A549 (cell line): ENCODE data around the gene MRPL12. TPM values are rescaled to one million over a fixed set of nuclear protein-coding genes. Genes with fewer than 3 reads are reported as not detected.

Experiments used
- BCL3 ChIP-seq: fragments of >200 bp; sonication (Bioruptor Twin); formaldehyde crosslinking; IDR thresholded peaks from 3 replicates; pipeline ENCODE4 v1.6.1; 2016
- BHLHE40 ChIP-seq: IDR thresholded peaks from 2 replicates; pipeline ENCODE4 v1.6.1; 2012; ENCODE audit warnings: low read depth, low read length, inconsistent platforms
- CBX2 ChIP-seq: fragments of 200-600 bp; sonication (generic); IDR thresholded peaks from 2 replicates; pipeline ENCODE4 v1.6.1; 2016; ENCODE audit warnings: low read depth, mild to moderate bottlenecking, borderline replicate concordance
- CBX8 ChIP-seq: fragments of 200-600 bp; sonication (generic); IDR thresholded peaks from 2 replicates; pipeline ENCODE4 v1.6.1; 2016
- EHMT2 ChIP-seq: fragments of 200-600 bp; sonication (generic); IDR thresholded peaks from 2 replicates; pipeline ENCODE4 v1.6.1; 2016; ENCODE audit warnings: antibody characterized with exemption, low read depth, mild to moderate bottlenecking, moderate library complexity
- HDAC2 ChIP-seq: fragments of 200-600 bp; sonication (generic); IDR thresholded peaks from 2 replicates; pipeline ENCODE4 v1.6.1; 2016
- HOXA7 ChIP-seq: fragments of 250-450 bp; sonication (Bioruptor Pico); IDR thresholded peaks from 2 replicates; pipeline ENCODE4 v1.5.0; 2020; ENCODE audit warnings: mild to moderate bottlenecking, moderate library complexity
- KDM5A ChIP-seq: fragments of 200-600 bp; sonication (generic); IDR thresholded peaks from 2 replicates; pipeline ENCODE4 v1.6.1; 2016; ENCODE audit warnings: antibody characterized with exemption, mild to moderate bottlenecking
- MAZ ChIP-seq: fragments of 150-350 bp; IDR thresholded peaks from 2 replicates; pipeline ENCODE4 v1.6.1; 2014; ENCODE audit warnings: antibody characterized with exemption, low read depth, low read length, borderline replicate concordance
- NPAS2 ChIP-seq: fragments of 250-450 bp; sonication (Bioruptor Pico); IDR thresholded peaks from 2 replicates; pipeline ENCODE4 v1.8.0; 2022; ENCODE audit warnings: mild to moderate bottlenecking, moderate library complexity, borderline replicate concordance
- PHF8 ChIP-seq: fragments of 200-600 bp; sonication (generic); IDR thresholded peaks from 2 replicates; pipeline ENCODE4 v1.6.1; 2016; ENCODE audit warnings: low read depth, mild to moderate bottlenecking, antibody characterized with exemption, moderate library complexity, borderline replicate concordance
- POLR2A ChIP-seq: IDR thresholded peaks from 2 replicates; pipeline ENCODE4 v1.6.1; 2012; ENCODE audit warnings: mild to moderate bottlenecking, low read length
- RARB ChIP-seq: fragments of 250-450 bp; sonication (Bioruptor Pico); IDR thresholded peaks from 2 replicates; pipeline ENCODE4 v1.8.0; 2021; ENCODE audit warnings: mild to moderate bottlenecking, moderate library complexity
- RCOR1 ChIP-seq: fragments of 150-350 bp; IDR thresholded peaks from 2 replicates; pipeline ENCODE4 v1.6.1; 2014; ENCODE audit warnings: antibody characterized with exemption, low read length, low read depth
- SMC3 ChIP-seq: fragments of >200 bp; sonication (Bioruptor Twin); formaldehyde crosslinking; IDR thresholded peaks from 3 replicates; pipeline ENCODE4 v1.6.1; 2018; ENCODE audit warnings: inconsistent platforms
- SREBF2 ChIP-seq: fragments of 450-650 bp; IDR thresholded peaks from 2 replicates; pipeline ENCODE4 v1.6.1; 2014; ENCODE audit warnings: mild to moderate bottlenecking, moderate library complexity
- TFCP2L1 ChIP-seq: fragments of 250-450 bp; sonication (Bioruptor Pico); IDR thresholded peaks from 2 replicates; pipeline ENCODE4 v1.5.0; 2021; ENCODE audit warnings: mild to moderate bottlenecking
- polyA plus RNA-seq, 4 experiments: library from polyadenylated mRNA; depleted of rRNA in 3 of 4; stranded (reverse); fragments of >200 nt; fragmentation: RNase III in 1 of 4; extraction: RNeasy Plus Mini Kit Qiagen cat#74134 plus additional on column Dnase treatment in 1 of 4; gene quantifications; 2 replicates in 3 of 4; 3 replicates in 1 of 4; pipeline ENCODE4 v1.2.3, GENCODE V29; 2011 to 2017
- TF ChIP-seq, protein P1 (sequence below): fragments of >200 bp; sonication (Bioruptor Twin); formaldehyde crosslinking; IDR thresholded peaks from 2 replicates; pipeline ENCODE4 v1.6.1; 2016
- TF ChIP-seq, protein P2 (sequence below): fragments of 150-350 bp; IDR thresholded peaks from 2 replicates; pipeline ENCODE4 v1.6.1; 2014; ENCODE audit warnings: low read depth, mild to moderate bottlenecking, low read length
- TF ChIP-seq, protein P3 (sequence below): fragments of 200-600 bp; sonication (generic); IDR thresholded peaks from 2 replicates; pipeline ENCODE4 v1.6.1; 2016; ENCODE audit warnings: antibody characterized with exemption, mild to moderate bottlenecking, moderate library complexity
- TF ChIP-seq, protein P4 (sequence below): fragments of 450-650 bp; IDR thresholded peaks from 2 replicates; pipeline ENCODE4 v1.6.1; 2014; ENCODE audit warnings: antibody characterized with exemption

The MRPL12 gene
- polyA plus RNA-seq, 2 of the 4 experiments (the other 2 are of a cell fraction): 161 to 215 TPM

GRCh38 chr17:81666342-81667191 lies 36.6 kb upstream of the MRPL12 start, which contains the start of the genes CCDC137 and OXLD1 (continued):
- TF ChIP-seq, protein P1, sequence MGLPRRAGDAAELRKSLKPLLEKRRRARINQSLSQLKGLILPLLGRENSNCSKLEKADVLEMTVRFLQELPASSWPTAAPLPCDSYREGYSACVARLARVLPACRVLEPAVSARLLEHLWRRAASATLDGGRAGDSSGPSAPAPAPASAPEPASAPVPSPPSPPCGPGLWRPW: no peak
- TF ChIP-seq, protein P2, sequence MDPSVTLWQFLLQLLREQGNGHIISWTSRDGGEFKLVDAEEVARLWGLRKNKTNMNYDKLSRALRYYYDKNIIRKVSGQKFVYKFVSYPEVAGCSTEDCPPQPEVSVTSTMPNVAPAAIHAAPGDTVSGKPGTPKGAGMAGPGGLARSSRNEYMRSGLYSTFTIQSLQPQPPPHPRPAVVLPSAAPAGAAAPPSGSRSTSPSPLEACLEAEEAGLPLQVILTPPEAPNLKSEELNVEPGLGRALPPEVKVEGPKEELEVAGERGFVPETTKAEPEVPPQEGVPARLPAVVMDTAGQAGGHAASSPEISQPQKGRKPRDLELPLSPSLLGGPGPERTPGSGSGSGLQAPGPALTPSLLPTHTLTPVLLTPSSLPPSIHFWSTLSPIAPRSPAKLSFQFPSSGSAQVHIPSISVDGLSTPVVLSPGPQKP: 0 out of 2 replicates have a peak, but pooled peaks have one; percentile 19
- TF ChIP-seq SMC3 (no peak), EHMT2 (no peak), KDM5A (peak; percentile 86), NPAS2 (CRISPR knock-in tag) (no peak), BHLHE40 (no peak), HOXA7 (CRISPR knock-in tag) (no peak; the same call in 1 of the 2 replicates), TFCP2L1 (peak; percentile 18; the same call in 1 of the 2 replicates), RARB (CRISPR knock-in tag) (no peak), BCL3 (peak; percentile 86), SREBF2 (no peak), PHF8 (peak; percentile 87), CBX2 (no peak), POLR2A (peak; percentile 97), MAZ (no peak), HDAC2 (peak; percentile 45; the same call in 1 of the 2 replicates), RCOR1 (no peak), CBX8 (no peak)
- TF ChIP-seq, protein P3, sequence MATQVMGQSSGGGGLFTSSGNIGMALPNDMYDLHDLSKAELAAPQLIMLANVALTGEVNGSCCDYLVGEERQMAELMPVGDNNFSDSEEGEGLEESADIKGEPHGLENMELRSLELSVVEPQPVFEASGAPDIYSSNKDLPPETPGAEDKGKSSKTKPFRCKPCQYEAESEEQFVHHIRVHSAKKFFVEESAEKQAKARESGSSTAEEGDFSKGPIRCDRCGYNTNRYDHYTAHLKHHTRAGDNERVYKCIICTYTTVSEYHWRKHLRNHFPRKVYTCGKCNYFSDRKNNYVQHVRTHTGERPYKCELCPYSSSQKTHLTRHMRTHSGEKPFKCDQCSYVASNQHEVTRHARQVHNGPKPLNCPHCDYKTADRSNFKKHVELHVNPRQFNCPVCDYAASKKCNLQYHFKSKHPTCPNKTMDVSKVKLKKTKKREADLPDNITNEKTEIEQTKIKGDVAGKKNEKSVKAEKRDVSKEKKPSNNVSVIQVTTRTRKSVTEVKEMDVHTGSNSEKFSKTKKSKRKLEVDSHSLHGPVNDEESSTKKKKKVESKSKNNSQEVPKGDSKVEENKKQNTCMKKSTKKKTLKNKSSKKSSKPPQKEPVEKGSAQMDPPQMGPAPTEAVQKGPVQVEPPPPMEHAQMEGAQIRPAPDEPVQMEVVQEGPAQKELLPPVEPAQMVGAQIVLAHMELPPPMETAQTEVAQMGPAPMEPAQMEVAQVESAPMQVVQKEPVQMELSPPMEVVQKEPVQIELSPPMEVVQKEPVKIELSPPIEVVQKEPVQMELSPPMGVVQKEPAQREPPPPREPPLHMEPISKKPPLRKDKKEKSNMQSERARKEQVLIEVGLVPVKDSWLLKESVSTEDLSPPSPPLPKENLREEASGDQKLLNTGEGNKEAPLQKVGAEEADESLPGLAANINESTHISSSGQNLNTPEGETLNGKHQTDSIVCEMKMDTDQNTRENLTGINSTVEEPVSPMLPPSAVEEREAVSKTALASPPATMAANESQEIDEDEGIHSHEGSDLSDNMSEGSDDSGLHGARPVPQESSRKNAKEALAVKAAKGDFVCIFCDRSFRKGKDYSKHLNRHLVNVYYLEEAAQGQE: no peak; the same call in 1 of the 2 replicates
- TF ChIP-seq, protein P4, sequence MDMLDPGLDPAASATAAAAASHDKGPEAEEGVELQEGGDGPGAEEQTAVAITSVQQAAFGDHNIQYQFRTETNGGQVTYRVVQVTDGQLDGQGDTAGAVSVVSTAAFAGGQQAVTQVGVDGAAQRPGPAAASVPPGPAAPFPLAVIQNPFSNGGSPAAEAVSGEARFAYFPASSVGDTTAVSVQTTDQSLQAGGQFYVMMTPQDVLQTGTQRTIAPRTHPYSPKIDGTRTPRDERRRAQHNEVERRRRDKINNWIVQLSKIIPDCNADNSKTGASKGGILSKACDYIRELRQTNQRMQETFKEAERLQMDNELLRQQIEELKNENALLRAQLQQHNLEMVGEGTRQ: no peak; the same call in 1 of the 2 replicates
